Renal pelvis (tissue), 12 donors: ENCODE measurements around the gene SLC50A1. TPM values are rescaled to one million over a fixed set of nuclear protein-coding genes. Genes with fewer than 3 reads are reported as not detected.

Experiments used
- DNase-seq: peaks from one replicate; pipeline ENCODE4 v3.0.0-alpha.2; 2013
- long read RNA-seq, 16 experiments: transcript quantifications; one replicate each; lab custom pipeline, GENCODE V29; 2026
- polyA plus RNA-seq, 3 donors: library from polyadenylated mRNA; unstranded; fragments of 120-200 nt; gene quantifications; one replicate each; pipeline ENCODE4 v1.2.1, GENCODE V29; 2013; ENCODE audit not compliant: insufficient read length in 3 of 3

Gene SLC50A1
- polyA plus RNA-seq: 10 to 100 TPM; 45.3 to 61.3 (median 51.2) TPM
- long read RNA-seq, donor 1, transcript SLC50A1-203 (6 exons, 1,300 nt): major isoform, 5 of 10 reads
- long read RNA-seq, donor 1, partial matches to known transcripts: 0 of 10 reads
- long read RNA-seq, donor 1, other reads (novel, unspliced or antisense): 0 of 10 reads
- long read RNA-seq, donor 2, transcript SLC50A1-202 (5 exons, 1,218 nt): minor isoform, 5 of 13 reads
- long read RNA-seq, donor 2, transcript SLC50A1-203 (6 exons, 1,300 nt): major isoform, 8 of 13 reads
- long read RNA-seq, donor 2, partial matches to known transcripts: 0 of 13 reads
- long read RNA-seq, donor 2, other reads (novel, unspliced or antisense): 0 of 13 reads
- long read RNA-seq, donor 3, partial matches to known transcripts: 0 of 7 reads
- long read RNA-seq, donor 3, other reads (novel, unspliced or antisense): 0 of 7 reads
- long read RNA-seq, donor 4, transcript SLC50A1-202 (5 exons, 1,218 nt): major isoform, 8 of 14 reads
- long read RNA-seq, donor 4, partial matches to known transcripts: 0 of 14 reads
- long read RNA-seq, donor 4, other reads (novel, unspliced or antisense): 0 of 14 reads
- long read RNA-seq, donor 5, partial matches to known transcripts: 0 of 7 reads
- long read RNA-seq, donor 5, other reads (novel, unspliced or antisense): 0 of 7 reads
- long read RNA-seq, donor 6, transcript SLC50A1-203 (6 exons, 1,300 nt): major isoform, 11 of 16 reads
- long read RNA-seq, donor 6, partial matches to known transcripts: 0 of 16 reads
- long read RNA-seq, donor 6, other reads (novel, unspliced or antisense): 0 of 16 reads
- long read RNA-seq, donor 7, transcript SLC50A1-203 (6 exons, 1,300 nt): major isoform, 10 of 15 reads
- long read RNA-seq, donor 7, partial matches to known transcripts: 0 of 15 reads
- long read RNA-seq, donor 7, other reads (novel, unspliced or antisense): 0 of 15 reads
- long read RNA-seq, donor 8, partial matches to known transcripts: 0 of 3 reads
- long read RNA-seq, donor 8, other reads (novel, unspliced or antisense): 0 of 3 reads
- long read RNA-seq, donor 9, transcript SLC50A1-203 (6 exons, 1,300 nt): major isoform, 12 of 19 reads
- long read RNA-seq, donor 9, transcript SLC50A1-202 (5 exons, 1,218 nt): minor isoform, 5 of 19 reads
- long read RNA-seq, donor 9, partial matches to known transcripts: 0 of 19 reads
- long read RNA-seq, donor 9, other reads (novel, unspliced or antisense): 0 of 19 reads
- long read RNA-seq, donor 10, transcript SLC50A1-203 (6 exons, 1,300 nt): major isoform, 5 of 7 reads
- long read RNA-seq, donor 10, partial matches to known transcripts: 0 of 7 reads
- long read RNA-seq, donor 10, other reads (novel, unspliced or antisense): 0 of 7 reads
- long read RNA-seq, donor 11, partial matches to known transcripts: 0 of 3 reads
- long read RNA-seq, donor 11, other reads (novel, unspliced or antisense): 0 of 3 reads
- long read RNA-seq, donor 12, transcript SLC50A1-202 (5 exons, 1,218 nt): major isoform, 10 of 15 reads
- long read RNA-seq, donor 12, partial matches to known transcripts: 0 of 15 reads
- long read RNA-seq, donor 12, other reads (novel, unspliced or antisense): 0 of 15 reads
- long read RNA-seq, donor 13, partial matches to known transcripts: 0 of 5 reads
- long read RNA-seq, donor 13, other reads (novel, unspliced or antisense): 0 of 5 reads
- long read RNA-seq, donor 14: 0 reads
- long read RNA-seq, donor 15, transcript SLC50A1-203 (6 exons, 1,300 nt): major isoform, 14 of 22 reads
- long read RNA-seq, donor 15, transcript SLC50A1-202 (5 exons, 1,218 nt): minor isoform, 6 of 22 reads
- long read RNA-seq, donor 15, partial matches to known transcripts: 0 of 22 reads
- long read RNA-seq, donor 15, other reads (novel, unspliced or antisense): 0 of 22 reads
- long read RNA-seq, donor 16, transcript SLC50A1-203 (6 exons, 1,300 nt): major isoform, 11 of 16 reads
- long read RNA-seq, donor 16, partial matches to known transcripts: 0 of 16 reads
- long read RNA-seq, donor 16, other reads (novel, unspliced or antisense): 0 of 16 reads

DNA sequence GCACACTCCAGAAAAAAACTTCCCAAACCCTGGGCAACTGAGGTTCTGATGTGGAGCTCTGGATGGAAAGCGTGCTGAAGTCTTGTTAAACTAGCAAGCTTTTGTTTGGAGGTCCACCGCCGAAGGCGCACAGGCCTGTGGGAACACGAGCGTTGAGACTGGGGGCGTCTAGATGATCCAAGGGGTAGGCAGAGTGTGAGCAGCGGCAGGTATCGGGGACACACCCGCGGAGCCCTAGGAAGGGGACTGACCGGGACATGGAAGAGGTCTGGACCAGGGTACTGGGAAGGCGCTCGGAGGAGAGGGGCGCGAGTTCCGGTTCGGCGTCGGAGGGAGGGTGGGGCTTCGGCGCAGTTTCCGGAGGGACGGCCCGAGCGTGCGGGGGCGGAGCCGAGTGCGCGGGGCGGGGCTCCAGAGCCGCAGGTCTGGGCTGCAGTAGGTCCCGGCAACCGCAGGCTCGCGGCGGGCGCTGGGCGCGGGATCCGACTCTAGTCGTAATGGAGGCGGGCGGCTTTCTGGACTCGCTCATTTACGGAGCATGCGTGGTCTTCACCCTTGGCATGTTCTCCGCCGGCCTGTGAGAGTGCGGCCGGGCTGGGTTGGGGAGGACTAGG is at the start of gene SLC50A1:
TSS of gene SLC50A1 (plus strand) at position 438 of the 614 bp plus-strand sequence. CDS start at position 498, 60 bp downstream.
- peak; percentile 93 for DNase-seq

DNA sequence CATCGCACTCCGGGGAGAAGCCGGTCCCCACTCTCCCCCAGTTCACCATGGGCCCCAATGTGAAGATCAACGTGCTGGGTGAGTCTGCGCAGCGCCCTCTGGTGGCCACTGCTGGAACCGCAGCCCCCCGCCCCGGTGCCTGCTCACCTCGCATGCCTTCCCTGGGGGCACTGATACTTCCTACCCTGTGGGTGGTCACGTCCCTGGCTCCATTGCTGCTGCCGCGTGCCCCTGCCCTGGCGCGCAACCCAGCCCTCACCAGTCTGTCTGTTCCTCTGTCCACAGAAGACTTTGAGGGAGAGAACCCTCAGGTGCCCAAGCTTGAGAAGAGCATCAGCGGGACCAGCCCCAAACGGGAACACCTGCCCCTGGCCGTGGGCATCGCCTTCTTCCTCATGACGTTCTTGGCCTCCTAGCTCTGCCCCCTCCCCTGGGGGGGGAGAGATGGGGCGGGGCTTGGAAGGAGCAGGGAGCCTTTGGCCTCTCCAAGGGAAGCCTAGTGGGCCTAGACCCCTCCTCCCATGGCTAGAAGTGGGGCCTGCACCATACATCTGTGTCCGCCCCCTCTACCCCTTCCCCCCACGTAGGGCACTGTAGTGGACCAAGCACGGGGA is 49.4 kb upstream of the SLC50A1 start:
- DNase-seq: no peak

DNA sequence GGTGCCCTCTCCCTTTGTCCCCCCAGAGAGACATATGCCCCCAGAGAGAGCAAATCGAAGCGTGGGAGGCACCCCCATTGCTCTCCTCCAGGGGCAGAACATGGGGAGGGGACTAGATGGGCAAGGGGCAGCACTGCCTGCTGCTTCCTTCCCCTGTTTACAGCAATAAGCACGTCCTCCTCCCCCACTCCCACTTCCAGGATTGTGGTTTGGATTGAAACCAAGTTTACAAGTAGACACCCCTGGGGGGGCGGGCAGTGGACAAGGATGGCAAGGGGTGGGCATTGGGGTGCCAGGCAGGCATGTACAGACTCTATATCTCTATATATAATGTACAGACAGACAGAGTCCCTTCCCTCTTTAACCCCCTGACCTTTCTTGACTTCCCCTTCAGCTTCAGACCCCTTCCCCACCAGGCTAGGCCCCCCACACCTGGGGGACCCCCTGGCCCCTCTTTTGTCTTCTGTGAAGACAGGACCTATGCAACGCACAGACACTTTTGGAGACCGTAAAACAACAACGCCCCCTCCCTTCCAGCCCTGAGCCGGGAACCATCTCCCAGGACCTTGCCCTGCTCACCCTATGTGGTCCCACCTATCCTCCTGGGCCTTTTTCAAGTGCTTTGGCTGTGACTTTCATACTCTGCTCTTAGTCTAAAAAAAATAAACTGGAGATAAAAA is 48.7 kb upstream of the SLC50A1 start:
- no peak for DNase-seq

DNA sequence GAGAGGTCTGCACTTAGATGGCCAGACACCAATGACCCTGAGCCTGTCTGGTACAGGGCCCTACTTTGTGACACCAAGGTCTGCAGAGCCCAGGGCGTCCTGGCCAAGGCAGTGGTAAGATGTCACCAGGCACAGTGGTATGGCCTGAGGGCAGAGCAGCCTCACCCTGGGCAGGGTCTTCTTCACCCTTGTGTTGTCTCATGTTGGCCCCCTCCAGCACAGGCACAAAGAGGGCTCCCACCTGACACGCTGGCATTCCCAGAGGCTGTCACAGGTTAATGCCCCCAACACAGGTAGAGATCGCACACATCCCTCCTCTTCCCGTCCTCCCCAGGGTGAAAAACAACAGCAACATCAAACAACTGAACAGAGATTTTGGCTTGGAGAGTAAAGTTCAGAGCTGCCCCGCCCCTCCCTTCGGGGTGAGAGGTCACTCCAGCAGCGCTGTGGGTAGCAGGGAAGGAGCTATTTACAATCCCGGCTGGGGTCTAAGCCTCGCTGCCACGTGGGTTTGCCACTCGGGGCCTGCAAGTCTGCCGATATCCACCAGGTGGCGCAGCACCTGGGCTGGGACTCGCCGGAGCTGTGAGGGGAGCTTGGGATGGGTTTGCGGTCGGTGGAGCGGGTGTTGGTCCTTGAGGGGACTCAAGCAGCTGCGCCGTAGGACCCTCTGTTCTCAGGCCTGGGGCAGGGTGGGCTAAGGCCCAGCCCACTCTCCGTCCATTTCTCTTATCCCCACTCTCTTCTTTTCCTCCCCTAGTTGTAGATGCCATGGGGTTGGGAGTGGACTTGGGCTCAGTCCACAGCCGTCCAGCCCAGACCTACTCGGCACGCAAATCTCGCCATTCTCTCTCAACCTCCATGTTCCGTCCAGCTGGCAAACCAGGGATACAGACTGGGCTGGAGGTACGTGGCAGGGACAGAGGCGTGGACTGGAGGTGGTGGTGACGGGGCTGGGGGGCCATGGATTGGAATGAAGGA is 44.3 kb upstream of the SLC50A1 start:
- DNase-seq: no peak

DNA sequence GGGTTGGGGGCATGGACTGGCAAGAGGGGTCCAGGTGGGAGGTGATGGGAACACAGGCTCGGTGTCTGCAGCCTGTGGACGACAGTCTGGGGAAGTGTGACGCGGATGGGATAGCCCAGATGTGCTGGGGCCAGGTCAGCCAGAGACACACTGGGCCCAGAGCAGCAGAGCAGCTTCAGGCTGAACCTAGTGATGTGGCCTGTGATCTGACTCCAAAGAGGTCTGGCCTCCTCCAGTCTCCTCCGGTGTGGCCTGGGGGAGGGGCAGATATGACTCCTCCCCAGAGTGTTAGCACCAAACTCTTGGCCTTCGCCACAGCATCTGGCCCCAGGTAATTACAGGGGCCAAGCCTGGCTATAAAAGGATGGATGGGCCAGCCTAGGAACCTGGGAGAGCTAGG is 43.5 kb upstream of the SLC50A1 start:
- DNase-seq: no peak

DNA sequence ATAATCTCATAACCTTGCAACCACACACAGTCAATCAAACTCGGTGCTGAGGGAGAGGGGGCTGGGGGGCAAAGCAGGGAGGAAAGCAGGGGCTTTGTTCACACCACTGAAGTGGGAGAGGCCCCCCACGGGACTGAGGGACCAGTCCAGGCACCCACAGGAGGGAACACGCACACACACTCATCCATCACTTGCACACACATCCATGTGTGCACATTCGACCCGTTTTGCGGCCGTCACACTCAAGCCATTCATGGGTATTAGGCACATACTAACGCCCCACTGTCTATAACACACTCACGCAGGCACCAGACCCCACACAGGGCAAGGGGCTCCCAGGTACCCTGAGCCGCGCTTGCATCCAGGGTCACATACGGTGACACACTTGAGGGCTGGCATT is 43.0 kb upstream of the SLC50A1 start:
- no peak for DNase-seq

DNA sequence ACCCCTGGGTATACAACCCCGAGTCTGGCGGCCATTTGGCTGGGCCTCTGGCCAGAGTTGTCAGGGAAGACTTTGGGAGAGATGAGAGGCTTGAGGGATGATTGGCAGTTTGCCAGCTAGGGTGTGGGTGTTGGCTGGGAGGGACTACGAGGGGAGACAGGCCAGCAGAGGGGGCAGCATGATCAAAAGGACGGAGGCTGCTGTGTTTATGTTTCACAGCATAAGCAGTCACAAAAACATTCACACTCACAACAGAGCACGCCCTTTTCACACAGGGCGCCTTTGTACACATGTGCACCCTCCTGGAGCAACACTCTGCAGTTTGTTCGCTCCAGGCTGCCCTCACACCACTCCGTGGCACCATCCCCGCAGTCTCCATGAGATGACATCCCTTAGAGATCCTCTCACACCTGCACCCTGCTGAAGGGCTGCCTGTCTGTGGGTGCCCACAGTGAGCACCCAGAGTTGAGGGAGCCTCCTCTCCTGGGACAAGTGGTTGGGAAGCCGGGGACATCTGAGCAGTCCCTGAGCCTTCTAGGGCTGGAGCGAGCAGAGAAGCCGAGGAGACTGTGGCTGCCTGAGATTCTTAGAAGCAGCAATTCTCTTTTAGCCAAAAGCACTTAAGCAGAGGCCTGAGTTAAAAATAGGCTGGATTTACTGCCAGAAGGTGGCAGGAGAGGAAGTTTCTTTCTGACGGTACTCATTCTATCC is 41.6 kb upstream of the SLC50A1 start:
- no peak for DNase-seq

- DNase-seq: no peak
Measured at GRCh38 chr1:155094622-155094948, 41.1 kb upstream of the SLC50A1 start.

DNA sequence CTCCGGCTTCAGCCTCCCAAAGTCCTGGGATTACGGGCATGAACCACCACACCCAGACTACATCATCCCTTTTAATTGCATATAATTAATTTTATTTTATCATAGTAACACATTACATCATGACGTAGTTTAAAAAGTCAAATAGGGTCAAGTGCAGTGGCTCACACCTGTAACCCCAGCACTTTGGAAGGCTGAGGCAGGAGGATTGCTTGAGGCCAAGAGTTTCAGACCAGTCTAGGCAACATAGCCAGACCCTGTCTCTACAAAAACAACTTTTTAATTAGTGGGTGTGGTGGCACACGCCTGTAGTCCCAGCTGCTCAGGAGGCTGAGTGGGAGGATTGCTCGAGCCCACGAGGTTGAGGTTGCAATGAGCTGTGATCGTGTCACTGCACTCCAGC is 36.3 kb upstream of the SLC50A1 start:
- no peak for DNase-seq

- DNase-seq: no peak
Measured at GRCh38 chr1:155103325-155103724, 32.3 kb upstream of the SLC50A1 start.

GRCh38 chr1:155104605-155105534 is 30.8 kb upstream of the SLC50A1 start:
- no peak for DNase-seq

- DNase-seq: no peak
Measured at GRCh38 chr1:155105604-155106011, 30.0 kb upstream of the SLC50A1 start.

GRCh38 chr1:155106862-155107261 is 28.8 kb upstream of the SLC50A1 start:
- no peak for DNase-seq

DNA sequence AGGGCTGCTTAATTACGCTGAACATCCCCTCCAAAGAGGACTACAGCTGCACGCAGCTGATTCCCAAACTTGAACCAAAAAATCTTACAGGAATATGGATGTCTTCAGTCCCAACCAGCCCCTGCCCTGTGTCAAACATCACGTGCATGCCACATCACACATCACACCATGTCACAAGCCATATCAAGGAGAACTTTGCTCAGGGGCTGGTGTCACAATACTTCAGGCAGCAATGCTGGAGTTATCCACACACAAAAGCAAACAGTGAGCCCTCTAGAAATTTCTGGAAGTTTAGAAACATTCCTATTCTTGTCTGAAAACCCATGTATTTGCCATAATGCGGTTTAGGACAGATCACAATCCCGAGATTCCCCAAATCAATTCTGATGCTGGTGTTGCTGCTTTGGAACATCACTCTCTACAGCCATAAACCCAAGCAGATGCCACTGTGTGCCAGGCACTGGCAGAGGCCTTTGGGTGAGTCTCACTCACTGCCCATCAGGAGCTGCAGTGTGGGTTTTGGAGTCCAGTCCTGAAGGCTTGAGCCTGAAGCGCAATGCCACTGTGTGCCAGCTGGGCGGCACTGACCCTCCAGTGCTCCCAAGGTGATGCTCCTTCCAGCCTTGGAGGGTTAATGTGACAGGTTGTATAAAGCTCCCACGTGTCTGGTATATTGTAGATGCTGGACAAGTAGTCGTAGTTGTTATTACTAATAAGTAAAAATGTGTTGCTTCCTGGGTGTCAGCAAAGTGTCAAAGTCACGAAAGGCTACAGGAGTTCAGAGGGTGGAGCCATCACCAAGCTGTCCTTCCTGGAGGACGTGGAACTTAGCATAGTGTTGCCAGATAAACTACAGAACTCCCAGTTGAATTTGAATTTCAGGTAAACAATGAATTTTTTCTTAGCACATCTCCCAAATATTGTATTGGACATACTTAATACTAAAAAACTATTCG is 28.1 kb upstream of the SLC50A1 start:
- DNase-seq: no peak

DNA sequence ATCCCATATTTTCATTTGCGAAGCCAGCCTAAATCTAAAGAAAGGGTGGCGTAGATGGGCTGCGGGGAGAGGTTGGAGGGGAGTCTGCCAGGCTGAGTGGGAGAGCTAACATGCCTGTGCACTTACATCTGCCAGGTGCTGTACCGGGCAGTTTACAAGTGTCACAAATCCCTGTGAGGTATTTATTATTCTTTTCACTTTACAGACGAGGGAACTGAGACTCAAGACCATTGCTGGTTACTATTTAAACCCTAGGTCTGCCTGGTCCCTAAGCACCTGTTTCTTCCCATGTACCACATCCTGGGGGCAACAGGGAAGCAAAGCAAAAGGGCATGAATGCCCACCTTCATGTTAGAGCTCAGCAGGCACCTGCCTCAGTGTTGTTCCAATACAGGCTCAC is 27.4 kb upstream of the SLC50A1 start:
- no peak for DNase-seq
